Osteoblast (primary cell): Measurements from ENCODE around the gene DMD. TPM values are rescaled to one million over a fixed set of nuclear protein-coding genes. Genes with fewer than 3 reads are reported as not detected.

Source experiments
- DNase-seq: peaks from one replicate; pipeline ENCODE4 v3.0.0; 2011; ENCODE audit warnings: low spot score, mixed read lengths; ENCODE audit not compliant: insufficient read length; ENCODE audit errors: missing footprints
- H2AFZ ChIP-seq: 2 replicates; pipeline ENCODE4 v1.6.0; 2011; ENCODE audit warnings: mild to moderate bottlenecking, low read length
- H3K27ac ChIP-seq: 2 replicates; pipeline ENCODE4 v1.5.1; 2011; ENCODE audit warnings: mild to moderate bottlenecking, low read depth, low read length, moderate library complexity
- H3K27me3 ChIP-seq: 2 replicates; pipeline ENCODE4 v1.6.0; 2012; ENCODE audit warnings: mild to moderate bottlenecking, control low read depth, inconsistent platforms, low read length, moderate library complexity; ENCODE audit not compliant: insufficient read depth
- H3K36me3 ChIP-seq: 2 replicates; pipeline ENCODE4 v1.5.1; 2011; ENCODE audit warnings: mild to moderate bottlenecking, low read length, control low read depth, moderate library complexity; ENCODE audit not compliant: insufficient read depth
- H3K4me1 ChIP-seq: 2 replicates; pipeline ENCODE4 v1.5.1; 2011; ENCODE audit warnings: mild to moderate bottlenecking, low read length, control low read depth, moderate library complexity; ENCODE audit not compliant: insufficient read depth
- H3K4me2 ChIP-seq: 2 replicates; pipeline ENCODE4 v1.6.0; 2011; ENCODE audit warnings: mild to moderate bottlenecking, low read length; ENCODE audit not compliant: insufficient read depth
- H3K4me3 ChIP-seq: fragments of 200-600 bp; sonication (generic); 3 replicates; pipeline ENCODE4 v1.5.1; 2012; ENCODE audit warnings: mild to moderate bottlenecking, low read length, inconsistent platforms; ENCODE audit not compliant: insufficient read depth
- H3K79me2 ChIP-seq: 2 replicates; pipeline ENCODE4 v1.6.0; 2012; ENCODE audit warnings: mild to moderate bottlenecking, low read length, control low read depth, inconsistent platforms; ENCODE audit not compliant: insufficient read depth
- H3K9me3 ChIP-seq: 2 replicates; pipeline ENCODE4 v1.5.1; 2011; ENCODE audit warnings: low read depth, low read length, control low read depth
- H4K20me1 ChIP-seq: 2 replicates; pipeline ENCODE4 v1.6.0; 2012; ENCODE audit warnings: mild to moderate bottlenecking, low read length, control low read depth; ENCODE audit not compliant: insufficient read depth
- total RNA-seq: library from RNA; depleted of rRNA; stranded (reverse); fragments of >200 nt; gene quantifications from 2 replicates; pipeline ENCODE4 v1.2.3, GENCODE V29; 2012
- TF ChIP-seq, protein P1 (sequence below): IDR thresholded peaks from 2 replicates; pipeline ENCODE4 v1.5.1; 2011; ENCODE audit warnings: mild to moderate bottlenecking, low read depth, low read length, moderate library complexity; ENCODE audit errors: extremely low read depth

DMD gene
- total RNA-seq, 1 donor: 12.7 TPM

DNA sequence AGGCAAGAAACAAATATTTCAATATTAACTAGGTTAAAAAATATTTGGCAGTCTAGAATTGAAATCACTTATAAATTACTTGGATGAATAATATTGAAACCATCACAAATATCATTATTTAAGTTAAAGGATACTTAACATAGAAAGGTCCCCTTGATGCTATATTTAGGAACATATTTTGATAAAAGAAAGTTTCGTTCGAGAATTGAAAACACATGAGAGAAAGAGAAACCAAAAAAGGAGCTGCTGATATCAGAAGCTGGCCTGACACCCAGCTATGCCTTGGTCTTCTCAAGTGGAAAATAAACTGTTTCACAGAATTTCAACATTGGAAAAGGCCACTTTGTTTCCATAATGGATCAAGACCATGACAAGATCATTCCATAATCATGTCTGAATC, 762.4 kb downstream of the DMD start:
- no peaks in the 10 kb centered on the region for H3K27me3 ChIP-seq
- H3K4me2 ChIP-seq: no peak overlapping the region
- TF ChIP-seq, protein P1, sequence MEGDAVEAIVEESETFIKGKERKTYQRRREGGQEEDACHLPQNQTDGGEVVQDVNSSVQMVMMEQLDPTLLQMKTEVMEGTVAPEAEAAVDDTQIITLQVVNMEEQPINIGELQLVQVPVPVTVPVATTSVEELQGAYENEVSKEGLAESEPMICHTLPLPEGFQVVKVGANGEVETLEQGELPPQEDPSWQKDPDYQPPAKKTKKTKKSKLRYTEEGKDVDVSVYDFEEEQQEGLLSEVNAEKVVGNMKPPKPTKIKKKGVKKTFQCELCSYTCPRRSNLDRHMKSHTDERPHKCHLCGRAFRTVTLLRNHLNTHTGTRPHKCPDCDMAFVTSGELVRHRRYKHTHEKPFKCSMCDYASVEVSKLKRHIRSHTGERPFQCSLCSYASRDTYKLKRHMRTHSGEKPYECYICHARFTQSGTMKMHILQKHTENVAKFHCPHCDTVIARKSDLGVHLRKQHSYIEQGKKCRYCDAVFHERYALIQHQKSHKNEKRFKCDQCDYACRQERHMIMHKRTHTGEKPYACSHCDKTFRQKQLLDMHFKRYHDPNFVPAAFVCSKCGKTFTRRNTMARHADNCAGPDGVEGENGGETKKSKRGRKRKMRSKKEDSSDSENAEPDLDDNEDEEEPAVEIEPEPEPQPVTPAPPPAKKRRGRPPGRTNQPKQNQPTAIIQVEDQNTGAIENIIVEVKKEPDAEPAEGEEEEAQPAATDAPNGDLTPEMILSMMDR: no peak
- H4K20me1 ChIP-seq: no peaks in the 10 kb centered on the region
- DNase-seq: no peak
- no peak overlapping the region for H3K27ac ChIP-seq
- no peaks in the 10 kb centered on the region for H3K36me3 ChIP-seq
- no peaks in the 10 kb centered on the region for H3K4me1 ChIP-seq
- peaks cover 1% of the 10 kb centered on the region for H3K9me3 ChIP-seq
- H3K79me2 ChIP-seq: no peaks in the 10 kb centered on the region
- H3K4me3 ChIP-seq: no peak overlapping the region
- no peak overlapping the region for H2AFZ ChIP-seq

DNA sequence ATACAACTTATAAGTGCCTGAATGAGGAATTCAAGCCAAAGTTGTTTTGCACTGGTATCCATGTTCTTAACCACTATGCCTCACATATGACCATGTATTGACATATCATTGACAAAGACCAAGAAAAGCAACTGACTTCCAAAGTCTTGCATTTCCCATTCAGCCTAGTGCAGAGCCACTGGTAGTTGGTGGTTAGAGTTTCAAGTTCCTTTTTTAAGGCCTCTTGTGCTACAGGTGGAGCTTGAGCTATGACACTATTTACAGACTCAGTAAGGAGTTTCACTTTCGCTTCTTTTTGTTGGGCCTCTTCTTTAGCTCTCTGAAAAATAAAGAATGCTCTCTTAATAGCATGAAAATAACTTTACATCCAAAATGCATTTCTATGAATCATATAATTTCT, 763.0 kb downstream of the DMD start:
- no peaks in the 10 kb centered on the region for H4K20me1 ChIP-seq
- H2AFZ ChIP-seq: no peak overlapping the region
- H3K4me3 ChIP-seq: no peak overlapping the region
- TF ChIP-seq, protein P1: no peak
- H3K4me1 ChIP-seq: no peaks in the 10 kb centered on the region
- peaks cover 2% of the 10 kb centered on the region for H3K9me3 ChIP-seq
- no peaks in the 10 kb centered on the region for H3K79me2 ChIP-seq
- no peak overlapping the region for H3K4me2 ChIP-seq
- DNase-seq: no peak
- no peaks in the 10 kb centered on the region for H3K27me3 ChIP-seq
- H3K36me3 ChIP-seq: no peaks in the 10 kb centered on the region
- H3K27ac ChIP-seq: no peak overlapping the region

DNA sequence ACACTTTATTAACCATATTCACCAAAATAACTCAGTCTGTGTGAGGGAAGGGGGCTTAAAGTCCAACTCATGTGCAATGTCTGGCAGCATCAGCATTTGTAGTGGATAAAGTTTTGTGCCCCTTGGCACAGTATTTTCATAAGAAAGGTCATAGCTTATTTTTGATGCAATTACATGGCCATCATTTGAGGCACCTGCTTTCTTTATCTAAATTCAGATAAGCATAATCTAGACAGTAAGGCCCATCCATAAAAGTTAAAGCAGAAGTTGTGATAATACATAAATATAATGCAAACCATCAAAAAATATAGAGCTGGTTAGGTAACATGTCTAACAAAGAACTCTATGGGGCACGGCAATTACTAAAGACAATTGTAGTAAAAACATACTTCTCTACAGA, 763.7 kb downstream of the DMD start:
- H3K36me3 ChIP-seq: no peaks in the 10 kb centered on the region
- H3K4me3 ChIP-seq: no peak overlapping the region
- H4K20me1 ChIP-seq: no peaks in the 10 kb centered on the region
- H3K79me2 ChIP-seq: no peaks in the 10 kb centered on the region
- H2AFZ ChIP-seq: no peak overlapping the region
- H3K4me1 ChIP-seq: no peaks in the 10 kb centered on the region
- no peaks in the 10 kb centered on the region for H3K27me3 ChIP-seq
- H3K9me3 ChIP-seq: peaks cover 2% of the 10 kb centered on the region
- no peak overlapping the region for H3K4me2 ChIP-seq
- H3K27ac ChIP-seq: no peak overlapping the region
- TF ChIP-seq, protein P1: no peak
- DNase-seq: no peak

DNA sequence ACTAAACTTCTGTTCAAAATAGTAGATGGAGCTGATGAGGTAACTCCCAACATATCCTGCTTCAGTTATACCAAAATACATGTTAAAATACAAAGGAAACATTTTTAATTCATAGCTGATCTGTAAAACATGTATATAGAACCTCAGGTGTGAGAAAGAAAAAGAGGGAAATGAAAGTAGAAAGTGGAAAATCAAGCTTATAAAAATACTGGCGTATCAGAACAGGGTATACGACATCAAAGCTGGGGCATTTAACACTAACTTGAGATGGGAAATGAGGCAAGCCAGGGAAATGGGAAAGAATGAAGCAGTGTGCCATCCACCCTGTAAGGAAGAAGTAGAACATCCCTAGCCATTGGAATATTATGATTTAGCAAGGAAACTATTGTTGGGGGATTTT, 767.5 kb downstream of the DMD start:
- no peak overlapping the region for H3K27ac ChIP-seq
- no peak overlapping the region for H2AFZ ChIP-seq
- H3K27me3 ChIP-seq: no peaks in the 10 kb centered on the region
- peaks cover 2% of the 10 kb centered on the region for H3K9me3 ChIP-seq
- H3K36me3 ChIP-seq: no peaks in the 10 kb centered on the region
- H3K4me2 ChIP-seq: no peak overlapping the region
- H3K79me2 ChIP-seq: no peaks in the 10 kb centered on the region
- TF ChIP-seq, protein P1: no peak
- H3K4me3 ChIP-seq: no peak overlapping the region
- no peaks in the 10 kb centered on the region for H3K4me1 ChIP-seq
- no peaks in the 10 kb centered on the region for H4K20me1 ChIP-seq
- no peak for DNase-seq
